OCI-LY1 (cell line): ENCODE measurements around the gene NXN.
"Not testable (repeated sequence)": the region's sequence is repeated elsewhere in the genome, so short reads cannot be mapped to it uniquely, and the experiment has no call there.

ENCODE experiments used
- H2AFZ ChIP-seq: fragments of 200-600 bp; sonication (generic), shearing (Covaris generic); 2 replicates; pipeline ENCODE4 v1.6.0; 2014; ENCODE audit warnings: antibody characterized with exemption, mild to moderate bottlenecking, low read length
- H3F3A ChIP-seq: fragments of 200-600 bp; sonication (generic), shearing (Covaris generic); 2 replicates; pipeline ENCODE4 v1.6.0; 2014; ENCODE audit warnings: mild to moderate bottlenecking, antibody characterized with exemption, low read length, moderate library complexity; ENCODE audit not compliant: insufficient read depth
- H3K27ac ChIP-seq: fragments of 200-600 bp; sonication (generic); 2 replicates; pipeline ENCODE4 v1.5.1; 2014; ENCODE audit warnings: low read length, mixed run types, mild to moderate bottlenecking, low read depth; ENCODE audit not compliant: poor library complexity, severe bottlenecking
- H3K27me3 ChIP-seq: fragments of 200-600 bp; sonication (generic); 2 replicates; pipeline ENCODE4 v1.6.0; 2014; ENCODE audit warnings: antibody characterized with exemption, mild to moderate bottlenecking, low read length, moderate library complexity; ENCODE audit not compliant: insufficient read depth
- H3K36me3 ChIP-seq: fragments of 200-600 bp; sonication (generic); 2 replicates; pipeline ENCODE4 v1.6.1; 2014; ENCODE audit warnings: mild to moderate bottlenecking, antibody characterized with exemption, low read length, moderate library complexity, mixed read lengths; ENCODE audit not compliant: insufficient read depth
- H3K4me1 ChIP-seq: fragments of 200-600 bp; sonication (generic); 2 replicates; pipeline ENCODE4 v1.5.1; 2014; ENCODE audit warnings: mild to moderate bottlenecking, low read length, moderate library complexity; ENCODE audit not compliant: insufficient read depth, severe bottlenecking
- H3K4me2 ChIP-seq: fragments of 200-600 bp; sonication (generic), shearing (Covaris generic); 2 replicates; pipeline ENCODE4 v1.6.1; 2014; ENCODE audit warnings: low read length
- H3K4me3 ChIP-seq: fragments of 200-600 bp; sonication (generic); 2 replicates; pipeline ENCODE4 v1.5.1; 2014; ENCODE audit warnings: low read length, low read depth, mild to moderate bottlenecking, mixed read lengths; ENCODE audit not compliant: poor library complexity, severe bottlenecking
- H3K79me2 ChIP-seq: fragments of 200-600 bp; shearing (Covaris generic); 2 replicates; pipeline ENCODE4 v1.6.1; 2016; ENCODE audit warnings: mixed run types, low read length, mixed read lengths; ENCODE audit not compliant: insufficient read depth
- H3K9ac ChIP-seq: fragments of 200-600 bp; sonication (generic), shearing (Covaris generic); 2 replicates; pipeline ENCODE4 v1.6.1; 2014; ENCODE audit warnings: mild to moderate bottlenecking, low read length, mixed read lengths
- H3K9me2 ChIP-seq: fragments of 200-600 bp; sonication (generic), shearing (Covaris generic); 2 replicates; pipeline ENCODE4 v1.6.1; 2014; ENCODE audit warnings: low read depth, mild to moderate bottlenecking, low read length, mixed read lengths
- H3K9me3 ChIP-seq: fragments of 200-600 bp; shearing (Covaris generic); 2 replicates; pipeline ENCODE4 v1.6.1; 2014; ENCODE audit warnings: low read length, mixed read lengths
- H4K20me1 ChIP-seq: fragments of 200-600 bp; sonication (generic), shearing (Covaris generic); 2 replicates; pipeline ENCODE4 v1.6.0; 2016; ENCODE audit warnings: mild to moderate bottlenecking, low read length; ENCODE audit not compliant: insufficient read depth
- EZH2 ChIP-seq: fragments of 200-600 bp; sonication (generic), shearing (Covaris generic); IDR thresholded peaks from 2 replicates; pipeline ENCODE4 v1.8.0; 2017; ENCODE audit warnings: borderline replicate concordance, mixed run types, mild to moderate bottlenecking, antibody characterized with exemption, low read length, moderate library complexity, mixed read lengths
- TF ChIP-seq, protein P1 (sequence below): fragments of 200-600 bp; sonication (generic), shearing (Covaris generic); IDR thresholded peaks from 2 replicates; pipeline ENCODE4 v1.5.1; 2017; ENCODE audit warnings: mild to moderate bottlenecking, antibody characterized with exemption, low read length, moderate library complexity, mixed read lengths

Gene NXN

DNA sequence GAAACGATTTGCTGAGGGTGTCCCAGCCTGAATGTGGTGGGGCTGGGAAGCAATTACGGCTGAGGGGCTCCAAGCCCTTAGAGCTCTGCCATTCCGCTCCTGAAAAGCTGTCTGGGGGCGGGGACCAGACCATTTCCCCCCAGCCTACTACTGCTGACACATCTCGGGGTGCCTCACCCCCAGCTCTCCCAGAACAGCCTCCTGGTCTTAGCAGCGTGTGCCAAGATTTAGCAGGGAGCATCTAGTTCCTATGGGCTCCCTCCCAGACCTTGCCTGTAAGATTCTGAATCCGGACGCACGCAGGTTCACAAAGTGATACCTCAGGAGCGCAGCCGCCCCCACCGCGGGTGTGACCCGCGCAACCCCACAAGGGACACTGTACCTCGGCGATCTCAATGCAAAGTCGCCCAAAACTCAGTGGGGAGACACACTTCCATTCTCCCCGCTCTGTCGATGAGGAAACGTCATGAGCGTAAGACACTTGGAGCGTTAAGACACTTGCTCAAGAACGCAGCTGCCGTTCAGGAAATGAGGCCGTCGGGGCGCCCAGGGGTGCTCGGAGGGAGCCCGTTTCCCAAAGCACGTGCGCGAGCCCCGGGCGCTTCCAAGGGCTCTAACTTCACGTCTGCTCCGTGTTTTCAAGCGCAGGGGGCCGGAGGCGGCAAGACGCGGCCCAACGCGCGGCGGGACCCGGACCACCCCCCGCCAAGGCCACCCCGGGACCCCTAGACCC, 228.1 kb downstream of the NXN start:
- H3K9me2 ChIP-seq, result no peaks in the 10 kb centered on the region
- H3K4me2 ChIP-seq, result peak overlapping the region; percentile 88
- H3K36me3 ChIP-seq, result peaks cover 42% of the 10 kb centered on the region
- no peaks in the 10 kb centered on the region for H3K27me3 ChIP-seq
- peak overlapping the region; percentile 37 for H3K27ac ChIP-seq
- no peaks in the 10 kb centered on the region for H4K20me1 ChIP-seq
- H3K9ac ChIP-seq, result peak overlapping the region; percentile 93
- H3K4me1 ChIP-seq, result peaks cover 21% of the 10 kb centered on the region
- H3K9me3 ChIP-seq, result 0 out of 2 replicates have a peak, but pooled peaks cover 6% of the 10 kb centered on the region
- TF ChIP-seq, protein P1, sequence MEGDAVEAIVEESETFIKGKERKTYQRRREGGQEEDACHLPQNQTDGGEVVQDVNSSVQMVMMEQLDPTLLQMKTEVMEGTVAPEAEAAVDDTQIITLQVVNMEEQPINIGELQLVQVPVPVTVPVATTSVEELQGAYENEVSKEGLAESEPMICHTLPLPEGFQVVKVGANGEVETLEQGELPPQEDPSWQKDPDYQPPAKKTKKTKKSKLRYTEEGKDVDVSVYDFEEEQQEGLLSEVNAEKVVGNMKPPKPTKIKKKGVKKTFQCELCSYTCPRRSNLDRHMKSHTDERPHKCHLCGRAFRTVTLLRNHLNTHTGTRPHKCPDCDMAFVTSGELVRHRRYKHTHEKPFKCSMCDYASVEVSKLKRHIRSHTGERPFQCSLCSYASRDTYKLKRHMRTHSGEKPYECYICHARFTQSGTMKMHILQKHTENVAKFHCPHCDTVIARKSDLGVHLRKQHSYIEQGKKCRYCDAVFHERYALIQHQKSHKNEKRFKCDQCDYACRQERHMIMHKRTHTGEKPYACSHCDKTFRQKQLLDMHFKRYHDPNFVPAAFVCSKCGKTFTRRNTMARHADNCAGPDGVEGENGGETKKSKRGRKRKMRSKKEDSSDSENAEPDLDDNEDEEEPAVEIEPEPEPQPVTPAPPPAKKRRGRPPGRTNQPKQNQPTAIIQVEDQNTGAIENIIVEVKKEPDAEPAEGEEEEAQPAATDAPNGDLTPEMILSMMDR, result no peak
- no peak for TF ChIP-seq EZH2
- H3F3A ChIP-seq, result 0 out of 2 replicates have a peak, but pooled peaks cover 7% of the 10 kb centered on the region
- no peak overlapping the region for H2AFZ ChIP-seq
- H3K79me2 ChIP-seq, result peaks cover 34% of the 10 kb centered on the region
- peak overlapping the region; percentile 78 for H3K4me3 ChIP-seq

DNA sequence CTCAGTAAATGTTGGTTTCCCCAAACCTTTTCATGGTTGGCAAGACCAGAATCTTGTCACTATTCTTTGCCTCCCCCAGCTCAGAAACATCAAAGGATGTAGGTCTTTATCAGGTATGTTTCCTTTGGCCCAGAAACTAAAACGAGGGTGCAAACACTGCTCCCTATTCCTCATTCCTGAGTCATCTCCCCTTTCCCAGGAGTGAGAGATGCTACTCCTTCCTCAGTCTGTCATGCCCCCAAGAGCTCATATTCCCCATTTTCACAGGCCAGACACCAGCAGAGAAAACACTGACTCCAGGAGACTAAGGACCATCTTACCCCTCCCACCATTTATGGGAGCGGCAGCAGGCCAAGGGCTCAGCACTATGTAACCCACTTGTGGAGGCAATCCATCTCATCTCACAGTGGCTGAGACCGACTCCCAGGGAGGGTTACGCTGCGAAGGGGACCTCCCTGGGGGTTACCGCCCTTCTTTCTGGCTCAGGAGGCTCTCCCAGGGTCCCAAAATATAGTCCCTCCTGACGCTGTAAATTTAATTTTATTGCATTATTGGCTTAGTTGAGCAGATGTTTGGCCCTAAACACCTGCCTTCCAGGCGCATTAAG, 229.0 kb downstream of the NXN start:
- TF ChIP-seq EZH2, result no peak
- TF ChIP-seq, protein P1, result no peak
- peak overlapping the region; percentile 78 for H3K4me3 ChIP-seq
- H4K20me1 ChIP-seq, result no peaks in the 10 kb centered on the region
- no peak overlapping the region for H3K27ac ChIP-seq
- no peaks in the 10 kb centered on the region for H3K27me3 ChIP-seq
- peaks cover 21% of the 10 kb centered on the region for H3K4me1 ChIP-seq
- H3K79me2 ChIP-seq, result peaks cover 34% of the 10 kb centered on the region
- 0 out of 2 replicates have a peak, but pooled peaks cover 6% of the 10 kb centered on the region for H3K9me3 ChIP-seq
- H3K4me2 ChIP-seq, result peak overlapping the region; percentile 88
- H3K36me3 ChIP-seq, result peaks cover 47% of the 10 kb centered on the region
- no peaks in the 10 kb centered on the region for H3K9me2 ChIP-seq
- H3K9ac ChIP-seq, result peak overlapping the region; percentile 93
- H3F3A ChIP-seq, result 0 out of 2 replicates have a peak, but pooled peaks cover 7% of the 10 kb centered on the region
- no peak overlapping the region for H2AFZ ChIP-seq

DNA sequence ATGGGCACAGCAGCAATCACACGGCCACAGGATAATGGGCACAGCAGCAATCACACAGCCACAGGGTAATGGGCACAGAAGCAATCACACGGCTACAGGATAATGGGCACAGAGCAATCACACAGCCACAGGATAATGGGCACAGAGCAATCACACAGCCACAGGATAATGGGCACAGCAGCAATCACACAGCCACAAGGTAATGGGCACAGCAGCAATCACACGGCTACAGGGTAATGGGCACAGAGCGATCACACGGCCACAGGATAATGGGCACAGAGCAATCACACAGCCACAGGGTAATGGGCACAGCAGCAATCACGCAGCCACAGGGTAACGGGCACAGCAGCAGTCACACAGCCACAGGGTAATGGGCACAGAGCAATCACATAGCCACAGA, 230.2 kb downstream of the NXN start:
- H3K4me3 ChIP-seq, H3K4me2 ChIP-seq, H2AFZ ChIP-seq, H3K9me3 ChIP-seq, H3K9ac ChIP-seq, H3K27ac ChIP-seq, H3F3A ChIP-seq, H4K20me1 ChIP-seq, H3K27me3 ChIP-seq, H3K9me2 ChIP-seq: not testable (repeated sequence)
- Histone ChIP-seq H3K36me3 (peaks cover 58% of the 10 kb centered on the region), H3K4me1 (peaks cover 21% of the 10 kb centered on the region), H3K79me2 (peaks cover 34% of the 10 kb centered on the region)
